ENCODE data around the gene GLB1L3.

The GLB1L3 gene

GRCh38 chr11:134260503-134260902 lies 15.7 kb upstream of the GLB1L3 start:
- no peak overlapping the region for H3K4me3 ChIP-seq (ENCODE audit: low read depth in 1 of 2, low read length in 2 of 2)
- H3K36me3 ChIP-seq (ENCODE audit: control insufficient read depth in 1 of 2, insufficient read depth in 2 of 2, low read length in 2 of 2), result peaks cover 15 to 59% of the 10 kb centered on the region in 2 donors
- no peak overlapping the region for H3K9ac ChIP-seq (ENCODE audit: low read depth in 1 of 2, low read length in 2 of 2)

GRCh38 chr11:134260983-134261382 lies 15.2 kb upstream of the GLB1L3 start:
- H3K36me3 ChIP-seq (ENCODE audit: control insufficient read depth in 1 of 2, insufficient read depth in 2 of 2, low read length in 2 of 2), result peaks cover 15 to 59% of the 10 kb centered on the region in 2 donors

More at GRCh38 chr11:134260503-134260902, 15.7 kb upstream of the GLB1L3 start:
- Histone ChIP-seq H3K9me3 (ENCODE audit: control insufficient read depth in 1 of 2, low read length in 2 of 2) (no peaks in the 10 kb centered on the region), H3K4me1 (ENCODE audit: control insufficient read depth in 1 of 2, insufficient read depth in 2 of 2, low read length in 2 of 2) (no peaks in the 10 kb centered on the region), H3K27ac (ENCODE audit: low read depth, low read length) (no peak overlapping the region), H3K27me3 (ENCODE audit: control insufficient read depth in 1 of 2, insufficient read depth in 2 of 2, low read length in 2 of 2) (no peaks in the 10 kb centered on the region)

GRCh38 chr11:134261626-134262488 lies 14.3 kb upstream of the GLB1L3 start:
- H3K4me3 ChIP-seq (ENCODE audit: low read depth in 1 of 2, low read length in 2 of 2), result no peak overlapping the region
- H3K4me1 ChIP-seq (ENCODE audit: control insufficient read depth in 1 of 2, insufficient read depth in 2 of 2, low read length in 2 of 2), result no peaks in the 10 kb centered on the region
- H3K9me3 ChIP-seq (ENCODE audit: control insufficient read depth in 1 of 2, low read length in 2 of 2), result no peaks in the 10 kb centered on the region
- H3K9ac ChIP-seq (ENCODE audit: low read depth in 1 of 2, low read length in 2 of 2), result no peak overlapping the region
- H3K36me3 ChIP-seq (ENCODE audit: control insufficient read depth in 1 of 2, insufficient read depth in 2 of 2, low read length in 2 of 2), result peaks cover 15 to 58% of the 10 kb centered on the region in 2 donors
- no peaks in the 10 kb centered on the region for H3K27me3 ChIP-seq (ENCODE audit: control insufficient read depth in 1 of 2, insufficient read depth in 2 of 2, low read length in 2 of 2)
- H3K27ac ChIP-seq (ENCODE audit: low read depth, low read length), result no peak overlapping the region

More at GRCh38 chr11:134260983-134261382, 15.2 kb upstream of the GLB1L3 start:
- Histone ChIP-seq H3K4me3 (ENCODE audit: low read depth in 1 of 2, low read length in 2 of 2) (no peak overlapping the region), H3K27ac (ENCODE audit: low read depth, low read length) (no peak overlapping the region), H3K9ac (ENCODE audit: low read depth in 1 of 2, low read length in 2 of 2) (no peak overlapping the region), H3K27me3 (ENCODE audit: control insufficient read depth in 1 of 2, insufficient read depth in 2 of 2, low read length in 2 of 2) (no peaks in the 10 kb centered on the region), H3K4me1 (ENCODE audit: control insufficient read depth in 1 of 2, insufficient read depth in 2 of 2, low read length in 2 of 2) (no peaks in the 10 kb centered on the region), H3K9me3 (ENCODE audit: control insufficient read depth in 1 of 2, low read length in 2 of 2) (no peaks in the 10 kb centered on the region)

GRCh38 chr11:134264966-134265764 lies 11.0 kb upstream of the GLB1L3 start:
- Histone ChIP-seq H3K27ac (ENCODE audit: low read depth, low read length) (no peak overlapping the region), H3K36me3 (ENCODE audit: control insufficient read depth in 1 of 2, insufficient read depth in 2 of 2, low read length in 2 of 2) (peaks cover 0 to 34% of the 10 kb centered on the region in 2 donors), H3K4me1 (ENCODE audit: control insufficient read depth in 1 of 2, insufficient read depth in 2 of 2, low read length in 2 of 2) (no peaks in the 10 kb centered on the region), H3K9me3 (ENCODE audit: control insufficient read depth in 1 of 2, low read length in 2 of 2) (no peaks in the 10 kb centered on the region), H3K4me3 (ENCODE audit: low read depth in 1 of 2, low read length in 2 of 2) (no peak overlapping the region), H3K27me3 (ENCODE audit: control insufficient read depth in 1 of 2, insufficient read depth in 2 of 2, low read length in 2 of 2) (no peaks in the 10 kb centered on the region), H3K9ac (ENCODE audit: low read depth in 1 of 2, low read length in 2 of 2) (no peak overlapping the region)

GRCh38 chr11:134266440-134266839 lies 9.7 kb upstream of the GLB1L3 start:
- peaks cover 1 to 7% of the 10 kb centered on the region in 2 donors for H3K27me3 ChIP-seq (ENCODE audit: control insufficient read depth in 1 of 2, insufficient read depth in 2 of 2, low read length in 2 of 2)
- H3K9ac ChIP-seq (ENCODE audit: low read depth in 1 of 2, low read length in 2 of 2), result no peak overlapping the region
- no peak overlapping the region for H3K27ac ChIP-seq (ENCODE audit: low read depth, low read length)
- no peak overlapping the region for H3K4me3 ChIP-seq (ENCODE audit: low read depth in 1 of 2, low read length in 2 of 2)
- no peaks in the 10 kb centered on the region for H3K4me1 ChIP-seq (ENCODE audit: control insufficient read depth in 1 of 2, insufficient read depth in 2 of 2, low read length in 2 of 2)
- H3K9me3 ChIP-seq (ENCODE audit: control insufficient read depth in 1 of 2, low read length in 2 of 2), result no peaks in the 10 kb centered on the region
- peaks cover 0 to 22% of the 10 kb centered on the region in 2 donors for H3K36me3 ChIP-seq (ENCODE audit: control insufficient read depth in 1 of 2, insufficient read depth in 2 of 2, low read length in 2 of 2)

- H3K27ac ChIP-seq (ENCODE audit: low read depth, low read length), result no peak overlapping the region
- H3K9ac ChIP-seq (ENCODE audit: low read depth in 1 of 2, low read length in 2 of 2), result no peak overlapping the region
- H3K4me1 ChIP-seq (ENCODE audit: control insufficient read depth in 1 of 2, insufficient read depth in 2 of 2, low read length in 2 of 2), result no peaks in the 10 kb centered on the region
- H3K9me3 ChIP-seq (ENCODE audit: control insufficient read depth in 1 of 2, low read length in 2 of 2), result no peaks in the 10 kb centered on the region
- no peak overlapping the region for H3K4me3 ChIP-seq (ENCODE audit: low read depth in 1 of 2, low read length in 2 of 2)
- peaks cover 5 to 11% of the 10 kb centered on the region in 2 donors for H3K27me3 ChIP-seq (ENCODE audit: control insufficient read depth in 1 of 2, insufficient read depth in 2 of 2, low read length in 2 of 2)
- peaks cover 0 to 18% of the 10 kb centered on the region in 2 donors for H3K36me3 ChIP-seq (ENCODE audit: control insufficient read depth in 1 of 2, insufficient read depth in 2 of 2, low read length in 2 of 2)
These were observed 9.3 kb upstream of the GLB1L3 start for GRCh38 chr11:134266841-134267251.

GRCh38 chr11:134267461-134267860 lies 8.7 kb upstream of the GLB1L3 start:
- H3K36me3 ChIP-seq (ENCODE audit: control insufficient read depth in 1 of 2, insufficient read depth in 2 of 2, low read length in 2 of 2), result peaks cover 0 to 12% of the 10 kb centered on the region in 2 donors
- H3K9ac ChIP-seq (ENCODE audit: low read depth in 1 of 2, low read length in 2 of 2), result no peak overlapping the region
- H3K27ac ChIP-seq (ENCODE audit: low read depth, low read length), result no peak overlapping the region
- H3K27me3 ChIP-seq (ENCODE audit: control insufficient read depth in 1 of 2, insufficient read depth in 2 of 2, low read length in 2 of 2), result peaks cover 8 to 15% of the 10 kb centered on the region in 2 donors
- H3K4me1 ChIP-seq (ENCODE audit: control insufficient read depth in 1 of 2, insufficient read depth in 2 of 2, low read length in 2 of 2), result no peaks in the 10 kb centered on the region
- H3K4me3 ChIP-seq (ENCODE audit: low read depth in 1 of 2, low read length in 2 of 2), result no peak overlapping the region
- no peaks in the 10 kb centered on the region for H3K9me3 ChIP-seq (ENCODE audit: control insufficient read depth in 1 of 2, low read length in 2 of 2)

- Histone ChIP-seq H3K9ac (ENCODE audit: low read depth in 1 of 2, low read length in 2 of 2) (no peak overlapping the region), H3K4me3 (ENCODE audit: low read depth in 1 of 2, low read length in 2 of 2) (no peak overlapping the region), H3K27me3 (ENCODE audit: control insufficient read depth in 1 of 2, insufficient read depth in 2 of 2, low read length in 2 of 2) (peaks cover 13 to 20% of the 10 kb centered on the region in 2 donors), H3K36me3 (ENCODE audit: control insufficient read depth in 1 of 2, insufficient read depth in 2 of 2, low read length in 2 of 2) (peaks cover 0 to 7% of the 10 kb centered on the region in 2 donors), H3K9me3 (ENCODE audit: control insufficient read depth in 1 of 2, low read length in 2 of 2) (no peaks in the 10 kb centered on the region), H3K4me1 (ENCODE audit: control insufficient read depth in 1 of 2, insufficient read depth in 2 of 2, low read length in 2 of 2) (no peaks in the 10 kb centered on the region), H3K27ac (ENCODE audit: low read depth, low read length) (no peak overlapping the region)
These were observed 8.2 kb upstream of the GLB1L3 start for GRCh38 chr11:134267966-134268365.

- no peaks in the 10 kb centered on the region for H3K9me3 ChIP-seq (ENCODE audit: control insufficient read depth in 1 of 2, low read length in 2 of 2)
- no peaks in the 10 kb centered on the region for H3K36me3 ChIP-seq (ENCODE audit: control insufficient read depth in 1 of 2, insufficient read depth in 2 of 2, low read length in 2 of 2)
- no peak overlapping the region for H3K4me3 ChIP-seq (ENCODE audit: low read depth in 1 of 2, low read length in 2 of 2)
- peaks cover 28 to 41% of the 10 kb centered on the region in 2 donors for H3K27me3 ChIP-seq (ENCODE audit: control insufficient read depth in 1 of 2, insufficient read depth in 2 of 2, low read length in 2 of 2)
- no peak overlapping the region for H3K27ac ChIP-seq (ENCODE audit: low read depth, low read length)
- peaks cover 0 to 1% of the 10 kb centered on the region in 2 donors for H3K4me1 ChIP-seq (ENCODE audit: control insufficient read depth in 1 of 2, insufficient read depth in 2 of 2, low read length in 2 of 2)
- H3K9ac ChIP-seq (ENCODE audit: low read depth in 1 of 2, low read length in 2 of 2), result no peak overlapping the region
These were observed 5.9 kb upstream of the GLB1L3 start for GRCh38 chr11:134270250-134270714.

- Histone ChIP-seq H3K27ac (ENCODE audit: low read depth, low read length) (no peak overlapping the region), H3K36me3 (ENCODE audit: control insufficient read depth in 1 of 2, insufficient read depth in 2 of 2, low read length in 2 of 2) (no peaks in the 10 kb centered on the region), H3K9ac (ENCODE audit: low read depth in 1 of 2, low read length in 2 of 2) (no peak overlapping the region), H3K27me3 (ENCODE audit: control insufficient read depth in 1 of 2, insufficient read depth in 2 of 2, low read length in 2 of 2) (peaks cover 45 to 58% of the 10 kb centered on the region in 2 donors), H3K4me3 (ENCODE audit: low read depth in 1 of 2, low read length in 2 of 2) (no peak overlapping the region), H3K9me3 (ENCODE audit: control insufficient read depth in 1 of 2, low read length in 2 of 2) (no peaks in the 10 kb centered on the region), H3K4me1 (ENCODE audit: control insufficient read depth in 1 of 2, insufficient read depth in 2 of 2, low read length in 2 of 2) (peaks cover 3 to 10% of the 10 kb centered on the region in 2 donors)
These were observed 4.2 kb upstream of the GLB1L3 start for GRCh38 chr11:134271978-134272377.

Measured in duodenal mucosa (tissue), 2 donors.